Fibroblast of villous mesenchyme (primary cell): ENCODE data around the gene KCNE5. TPM values are rescaled to one million over a fixed set of nuclear protein-coding genes. Genes with fewer than 3 reads are reported as not detected.

ENCODE experiments used
- small RNA-seq: library from RNA; depleted of rRNA; stranded (forward); fragments of <200 nt; gene quantifications from one replicate; pipeline ENCODE3, GENCODE V24; 2012
- total RNA-seq: library from RNA; depleted of rRNA; stranded (reverse); fragments of >200 nt; gene quantifications from 2 replicates; pipeline ENCODE4 v1.2.3, GENCODE V29; 2012

KCNE5 gene
- total RNA-seq, 1 donor: not detected

Small RNA genes lying within 50 kb of the gene (small RNA-seq; reads per million reads assigned to genes)
- not detected for gene AL118496.2

Other genes starting within 250 kb of the KCNE5 start
- gene GUCY2F, start 143.1 kb downstream of the KCNE5 start, total RNA-seq: under 0.01 TPM in 2 replicates
- 8.7 and 11.2 TPM in 2 replicates for gene NXT2, start 88.3 kb downstream of the KCNE5 start, total RNA-seq
- gene ACSL4, start 108.1 kb upstream of the KCNE5 start, total RNA-seq: 146 and 171 TPM in 2 replicates